GM12878 (cell line): ENCODE data around the gene VANGL1.

ENCODE experiments used
- BHLHE40 ChIP-seq, 2 experiments: fragments of 450-650 bp in 1 of 2; IDR thresholded peaks; 2 replicates each; pipeline ENCODE4 v1.6.1; 2011 to 2017; ENCODE audit warnings: low read depth in 2 of 2, borderline replicate concordance in 1 of 2, improper control_type of control experiment in 1 of 2, low read length in 1 of 2, mild to moderate bottlenecking in 1 of 2
- CEBPB ChIP-seq, 2 experiments: fragments of 150-350 bp in 1 of 2; IDR thresholded peaks; 2 replicates each; pipeline ENCODE4 v1.6.1; 2012 to 2014; ENCODE audit warnings: low read depth in 2 of 2, low read length in 2 of 2, borderline replicate concordance in 1 of 2, inconsistent platforms in 1 of 2
- ESRRA ChIP-seq: IDR thresholded peaks from 2 replicates; pipeline ENCODE4 v1.6.1; 2012; ENCODE audit warnings: mild to moderate bottlenecking, low read length, improper control_type of control experiment
- TAF1 ChIP-seq: IDR thresholded peaks from 2 replicates; pipeline ENCODE4 v1.6.1; 2011; ENCODE audit warnings: mild to moderate bottlenecking, low read depth, low read length, borderline replicate concordance
- ZNF384 ChIP-seq: IDR thresholded peaks from 2 replicates; pipeline ENCODE4 v1.6.1; 2012; ENCODE audit warnings: low read depth, mild to moderate bottlenecking, low read length, improper control_type of control experiment, borderline replicate concordance
- TF ChIP-seq, protein P1 (sequence below), 3 experiments: IDR thresholded peaks in 2 of 3; conservative IDR thresholded peaks in 1 of 3; 2 replicates each; pipeline ENCODE4 v1.5.1; 2011; ENCODE audit warnings: low read depth in 3 of 3, low read length in 3 of 3, mild to moderate bottlenecking in 3 of 3, control low read depth in 2 of 3, moderate library complexity in 2 of 3, inconsistent platforms in 1 of 3, mixed read lengths in 1 of 3; ENCODE audit not compliant: control insufficient read depth in 2 of 3, insufficient read depth in 1 of 3; ENCODE audit errors: extremely low read depth in 1 of 3
- TF ChIP-seq, protein P2 (sequence below): IDR thresholded peaks from 2 replicates; pipeline ENCODE4 v1.6.1; 2012; ENCODE audit warnings: mild to moderate bottlenecking, low read depth, low read length

DNA sequence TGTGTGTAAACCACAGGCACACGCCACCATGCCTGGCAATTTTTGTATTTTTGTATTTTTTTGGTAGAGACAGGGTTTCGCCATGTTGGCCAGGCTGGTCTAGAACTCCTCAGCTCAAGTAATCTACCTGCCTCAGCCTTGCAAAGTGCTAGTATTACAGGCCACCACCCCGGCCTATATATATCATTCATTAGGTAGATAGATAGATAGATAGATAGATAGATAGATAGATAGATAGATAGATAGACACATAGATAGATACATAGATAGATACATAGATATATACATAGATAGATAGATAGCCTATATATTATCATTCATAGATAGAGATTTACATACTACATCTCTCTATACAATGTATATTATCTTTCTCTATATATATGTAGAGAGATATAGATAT is 46.0 kb downstream of the VANGL1 start:
- TF ChIP-seq, protein P1, sequence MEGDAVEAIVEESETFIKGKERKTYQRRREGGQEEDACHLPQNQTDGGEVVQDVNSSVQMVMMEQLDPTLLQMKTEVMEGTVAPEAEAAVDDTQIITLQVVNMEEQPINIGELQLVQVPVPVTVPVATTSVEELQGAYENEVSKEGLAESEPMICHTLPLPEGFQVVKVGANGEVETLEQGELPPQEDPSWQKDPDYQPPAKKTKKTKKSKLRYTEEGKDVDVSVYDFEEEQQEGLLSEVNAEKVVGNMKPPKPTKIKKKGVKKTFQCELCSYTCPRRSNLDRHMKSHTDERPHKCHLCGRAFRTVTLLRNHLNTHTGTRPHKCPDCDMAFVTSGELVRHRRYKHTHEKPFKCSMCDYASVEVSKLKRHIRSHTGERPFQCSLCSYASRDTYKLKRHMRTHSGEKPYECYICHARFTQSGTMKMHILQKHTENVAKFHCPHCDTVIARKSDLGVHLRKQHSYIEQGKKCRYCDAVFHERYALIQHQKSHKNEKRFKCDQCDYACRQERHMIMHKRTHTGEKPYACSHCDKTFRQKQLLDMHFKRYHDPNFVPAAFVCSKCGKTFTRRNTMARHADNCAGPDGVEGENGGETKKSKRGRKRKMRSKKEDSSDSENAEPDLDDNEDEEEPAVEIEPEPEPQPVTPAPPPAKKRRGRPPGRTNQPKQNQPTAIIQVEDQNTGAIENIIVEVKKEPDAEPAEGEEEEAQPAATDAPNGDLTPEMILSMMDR (IDR thresholded peaks at IDR 0.05 in 2 of 3, conservative IDR thresholded peaks at IDR 0.05 in 1 of 3; ENCODE audit: control insufficient read depth in 2 of 3, extremely low read depth in 1 of 3, insufficient read depth in 1 of 3, low read depth in 3 of 3, low read length in 3 of 3) = no peak
- TF ChIP-seq CEBPB (IDR thresholded peaks at IDR 0.05; ENCODE audit: borderline replicate concordance in 1 of 2, low read depth in 2 of 2, low read length in 2 of 2) = no peak
- TF ChIP-seq ESRRA = no peak
- no peak for TF ChIP-seq TAF1
- TF ChIP-seq BHLHE40 (IDR thresholded peaks at IDR 0.05; ENCODE audit: borderline replicate concordance in 1 of 2, low read depth in 2 of 2, low read length in 1 of 2) = no peak
- TF ChIP-seq ZNF384 = no peak
- TF ChIP-seq, protein P2, sequence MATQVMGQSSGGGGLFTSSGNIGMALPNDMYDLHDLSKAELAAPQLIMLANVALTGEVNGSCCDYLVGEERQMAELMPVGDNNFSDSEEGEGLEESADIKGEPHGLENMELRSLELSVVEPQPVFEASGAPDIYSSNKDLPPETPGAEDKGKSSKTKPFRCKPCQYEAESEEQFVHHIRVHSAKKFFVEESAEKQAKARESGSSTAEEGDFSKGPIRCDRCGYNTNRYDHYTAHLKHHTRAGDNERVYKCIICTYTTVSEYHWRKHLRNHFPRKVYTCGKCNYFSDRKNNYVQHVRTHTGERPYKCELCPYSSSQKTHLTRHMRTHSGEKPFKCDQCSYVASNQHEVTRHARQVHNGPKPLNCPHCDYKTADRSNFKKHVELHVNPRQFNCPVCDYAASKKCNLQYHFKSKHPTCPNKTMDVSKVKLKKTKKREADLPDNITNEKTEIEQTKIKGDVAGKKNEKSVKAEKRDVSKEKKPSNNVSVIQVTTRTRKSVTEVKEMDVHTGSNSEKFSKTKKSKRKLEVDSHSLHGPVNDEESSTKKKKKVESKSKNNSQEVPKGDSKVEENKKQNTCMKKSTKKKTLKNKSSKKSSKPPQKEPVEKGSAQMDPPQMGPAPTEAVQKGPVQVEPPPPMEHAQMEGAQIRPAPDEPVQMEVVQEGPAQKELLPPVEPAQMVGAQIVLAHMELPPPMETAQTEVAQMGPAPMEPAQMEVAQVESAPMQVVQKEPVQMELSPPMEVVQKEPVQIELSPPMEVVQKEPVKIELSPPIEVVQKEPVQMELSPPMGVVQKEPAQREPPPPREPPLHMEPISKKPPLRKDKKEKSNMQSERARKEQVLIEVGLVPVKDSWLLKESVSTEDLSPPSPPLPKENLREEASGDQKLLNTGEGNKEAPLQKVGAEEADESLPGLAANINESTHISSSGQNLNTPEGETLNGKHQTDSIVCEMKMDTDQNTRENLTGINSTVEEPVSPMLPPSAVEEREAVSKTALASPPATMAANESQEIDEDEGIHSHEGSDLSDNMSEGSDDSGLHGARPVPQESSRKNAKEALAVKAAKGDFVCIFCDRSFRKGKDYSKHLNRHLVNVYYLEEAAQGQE = no peak
